ENCODE results near the gene CAGE1. TPM values are rescaled to one million over a fixed set of nuclear protein-coding genes. Genes with fewer than 3 reads are reported as not detected.

Gene CAGE1
- total RNA-seq, 1 donor from 2014 or later, result 0.09 TPM

DNA sequence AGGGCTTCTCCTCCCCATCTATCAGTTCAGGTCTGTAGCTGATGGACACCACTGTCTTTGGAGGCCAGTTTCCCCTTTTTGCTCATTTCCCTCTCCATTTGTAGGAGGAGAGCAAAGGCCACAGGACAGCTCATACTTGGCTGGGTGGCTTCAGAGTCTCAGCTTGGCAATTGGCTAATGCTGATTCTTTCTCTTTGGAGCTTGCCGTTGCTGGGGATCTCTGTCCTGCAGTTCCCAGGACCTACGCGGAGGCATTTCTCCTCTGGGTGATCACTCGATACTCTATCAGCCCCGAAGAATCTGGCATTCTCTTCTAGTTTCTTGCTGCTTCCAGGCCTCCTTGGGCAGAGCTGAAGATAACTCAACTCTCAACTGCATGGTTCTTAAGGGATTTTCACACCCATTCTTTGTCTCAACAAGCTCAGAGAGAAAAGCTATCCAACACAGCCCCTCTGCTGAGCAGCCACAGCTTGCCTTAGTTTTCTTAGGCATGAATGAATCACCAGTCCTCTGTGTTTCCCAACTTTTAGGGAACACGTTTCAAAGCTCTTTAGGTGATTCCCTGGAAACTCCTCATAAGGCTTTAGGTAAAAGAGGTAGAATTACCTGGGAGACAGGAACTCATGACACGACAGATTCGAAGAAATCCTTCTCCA is 57.3 kb downstream of the CAGE1 start:
- H3K9me3 Mint-ChIP-seq, result peaks cover 3% of the 10 kb centered on the region
- no peaks in the 10 kb centered on the region for H3K4me1 Mint-ChIP-seq
- TF ChIP-seq, protein P1, sequence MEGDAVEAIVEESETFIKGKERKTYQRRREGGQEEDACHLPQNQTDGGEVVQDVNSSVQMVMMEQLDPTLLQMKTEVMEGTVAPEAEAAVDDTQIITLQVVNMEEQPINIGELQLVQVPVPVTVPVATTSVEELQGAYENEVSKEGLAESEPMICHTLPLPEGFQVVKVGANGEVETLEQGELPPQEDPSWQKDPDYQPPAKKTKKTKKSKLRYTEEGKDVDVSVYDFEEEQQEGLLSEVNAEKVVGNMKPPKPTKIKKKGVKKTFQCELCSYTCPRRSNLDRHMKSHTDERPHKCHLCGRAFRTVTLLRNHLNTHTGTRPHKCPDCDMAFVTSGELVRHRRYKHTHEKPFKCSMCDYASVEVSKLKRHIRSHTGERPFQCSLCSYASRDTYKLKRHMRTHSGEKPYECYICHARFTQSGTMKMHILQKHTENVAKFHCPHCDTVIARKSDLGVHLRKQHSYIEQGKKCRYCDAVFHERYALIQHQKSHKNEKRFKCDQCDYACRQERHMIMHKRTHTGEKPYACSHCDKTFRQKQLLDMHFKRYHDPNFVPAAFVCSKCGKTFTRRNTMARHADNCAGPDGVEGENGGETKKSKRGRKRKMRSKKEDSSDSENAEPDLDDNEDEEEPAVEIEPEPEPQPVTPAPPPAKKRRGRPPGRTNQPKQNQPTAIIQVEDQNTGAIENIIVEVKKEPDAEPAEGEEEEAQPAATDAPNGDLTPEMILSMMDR (IDR thresholded peaks at IDR 0.05; ENCODE audit: unreplicated experiment), result no peak
- no peak overlapping the region for H3K4me3 Mint-ChIP-seq
- no peaks in the 10 kb centered on the region for H3K27me3 Mint-ChIP-seq (ENCODE audit: low read depth)
- H3K27ac Mint-ChIP-seq, result no peak overlapping the region
- no peaks in the 10 kb centered on the region for H3K36me3 Mint-ChIP-seq
- DNase-seq (ENCODE audit: low spot score in 2 of 2, unreplicated experiment in 2 of 2), result no peak

GRCh38 chr6:7331452-7331851 is 58.1 kb downstream of the CAGE1 start:
- DNase-seq (ENCODE audit: low spot score in 2 of 2, unreplicated experiment in 2 of 2), result no peak
- Mint-ChIP-seq H3K36me3 (no peaks in the 10 kb centered on the region), H3K4me1 (no peaks in the 10 kb centered on the region), H3K27me3 (ENCODE audit: low read depth) (no peaks in the 10 kb centered on the region), H3K27ac (no peak overlapping the region), H3K4me3 (no peak overlapping the region), H3K9me3 (peaks cover 3% of the 10 kb centered on the region)
- TF ChIP-seq, protein P1 (IDR thresholded peaks at IDR 0.05; ENCODE audit: unreplicated experiment), result no peak

GRCh38 chr6:7328243-7328642 is 61.3 kb downstream of the CAGE1 start:
- no peak overlapping the region for H3K27ac Mint-ChIP-seq
- no peak overlapping the region for H3K4me3 Mint-ChIP-seq
- peaks cover 4% of the 10 kb centered on the region for H3K9me3 Mint-ChIP-seq
- DNase-seq (ENCODE audit: low spot score in 2 of 2, unreplicated experiment in 2 of 2), result no peak
- H3K36me3 Mint-ChIP-seq, result no peaks in the 10 kb centered on the region
- no peaks in the 10 kb centered on the region for H3K27me3 Mint-ChIP-seq (ENCODE audit: low read depth)
- TF ChIP-seq, protein P1 (IDR thresholded peaks at IDR 0.05; ENCODE audit: unreplicated experiment), result no peak
- H3K4me1 Mint-ChIP-seq, result no peaks in the 10 kb centered on the region

DNA sequence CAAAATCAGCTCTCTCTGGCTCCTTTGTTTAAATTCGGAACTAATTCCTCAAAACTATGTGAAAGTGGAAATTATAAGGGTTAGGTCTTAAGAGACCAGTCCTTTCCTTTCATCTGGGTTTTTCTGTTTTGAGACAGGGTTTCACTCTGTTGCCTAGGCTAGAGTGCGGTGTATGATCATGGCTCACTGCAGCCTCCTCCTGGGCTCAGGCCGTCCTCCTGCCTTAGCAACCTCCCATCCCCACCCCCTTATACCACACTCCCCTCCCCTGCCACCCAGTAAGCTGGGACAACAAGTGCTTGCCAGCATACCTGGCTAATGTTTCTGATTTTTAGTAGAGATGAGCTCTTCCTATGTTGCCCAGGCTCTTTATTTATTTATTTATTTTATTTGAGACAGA is 63.8 kb downstream of the CAGE1 start:
- no peak for DNase-seq (ENCODE audit: low spot score in 2 of 2, unreplicated experiment in 2 of 2)

GRCh38 chr6:7324520-7324919 is 65.0 kb downstream of the CAGE1 start:
- TF ChIP-seq, protein P1 (IDR thresholded peaks at IDR 0.05; ENCODE audit: unreplicated experiment), result no peak
- Mint-ChIP-seq H3K4me1 (peaks cover 1% of the 10 kb centered on the region), H3K27me3 (ENCODE audit: low read depth) (no peaks in the 10 kb centered on the region), H3K36me3 (no peaks in the 10 kb centered on the region), H3K27ac (no peak overlapping the region), H3K4me3 (no peak overlapping the region), H3K9me3 (peaks cover 4% of the 10 kb centered on the region)
- no peak for DNase-seq (ENCODE audit: low spot score in 2 of 2, unreplicated experiment in 2 of 2)

More for the DNA sequence above, 63.8 kb downstream of the CAGE1 start:
- peaks cover 4% of the 10 kb centered on the region for H3K9me3 Mint-ChIP-seq
- peaks cover 1% of the 10 kb centered on the region for H3K4me1 Mint-ChIP-seq
- H3K4me3 Mint-ChIP-seq, result no peak overlapping the region
- TF ChIP-seq, protein P1 (IDR thresholded peaks at IDR 0.05; ENCODE audit: unreplicated experiment), result no peak
- H3K27me3 Mint-ChIP-seq (ENCODE audit: low read depth), result no peaks in the 10 kb centered on the region
- H3K27ac Mint-ChIP-seq, result no peak overlapping the region
- no peaks in the 10 kb centered on the region for H3K36me3 Mint-ChIP-seq

Measured in mesothelial cell of epicardium (in vitro differentiated cells).